Measurements from ENCODE around the gene P2RX3. TPM values are rescaled to one million over a fixed set of nuclear protein-coding genes. Genes with fewer than 3 reads are reported as not detected.

The P2RX3 gene
- total and polyA plus RNA-seq, 2 of the 8 experiments (the other 6 are each of a cell fraction or from before 2014, with no cell fraction given), result 0.45 to 0.47 TPM

DNA sequence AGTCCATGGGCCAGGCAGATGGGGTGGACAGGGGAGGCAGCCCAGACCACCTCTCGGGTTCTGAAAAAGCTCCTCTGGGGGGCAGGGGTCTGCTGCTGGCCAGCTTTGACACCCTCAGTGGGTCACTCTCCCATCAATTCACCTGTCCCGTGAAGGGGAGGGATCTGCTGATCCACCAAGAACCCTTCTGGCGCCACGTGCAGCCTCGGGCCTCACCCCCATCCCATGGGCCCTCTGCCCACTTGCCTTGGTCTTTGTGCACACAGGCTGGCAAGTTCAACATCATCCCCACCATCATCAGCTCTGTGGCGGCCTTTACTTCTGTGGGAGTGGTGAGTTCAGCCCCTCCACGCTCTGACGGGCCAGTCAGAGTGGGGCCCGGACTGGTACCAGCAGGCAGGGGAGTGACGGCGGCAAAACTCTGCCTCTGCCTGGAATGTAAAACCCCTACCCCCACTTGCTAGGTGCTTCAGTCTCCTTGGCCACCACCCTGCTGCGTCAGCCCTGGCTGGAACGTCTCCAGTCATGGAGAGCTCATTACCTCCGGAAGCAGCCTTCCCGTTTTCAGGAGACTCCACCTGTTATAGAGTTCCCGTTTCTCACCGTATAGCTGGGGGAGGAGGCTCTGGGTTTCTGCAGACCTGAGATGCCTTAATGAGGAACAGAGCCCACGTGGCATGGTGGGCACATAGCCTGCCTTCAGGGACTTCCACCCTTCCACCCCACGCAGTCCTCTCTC lies 30.1 kb downstream of the P2RX3 start:
- no peak overlapping the region for H2AFZ ChIP-seq (ENCODE audit: low read length)
- H3K4me1 ChIP-seq (replicated peaks in 1 of 4; ENCODE audit: control insufficient read depth in 3 of 4, insufficient read depth in 4 of 4, low read length in 3 of 4), result peaks cover 8 to 17% (median 11%) of the 10 kb centered on the region in 4 experiments
- no peak overlapping the region; the same call in 1 of the 2 replicates for H4K8ac ChIP-seq (ENCODE audit: extremely low read depth, insufficient read depth, low read length)
- no peak overlapping the region for H3K4me2 ChIP-seq (ENCODE audit: insufficient read depth in 1 of 2, low read depth in 2 of 2, low read length in 2 of 2)
- no peak overlapping the region for H2BK120ac ChIP-seq (replicated peaks; ENCODE audit: low read depth, low read length)
- H4K91ac ChIP-seq (replicated peaks; ENCODE audit: insufficient read length, low read length), result no peak overlapping the region
- H3K36me3 ChIP-seq (ENCODE audit: control insufficient read depth in 2 of 4, insufficient read depth in 4 of 4, low read length in 3 of 4), result no peaks in the 10 kb centered on the region
- H3K4me3 ChIP-seq (ENCODE audit: extremely low read depth in 1 of 4, insufficient read depth in 2 of 4, low read depth in 3 of 4, low read length in 4 of 4), result no peak overlapping the region
- no peak overlapping the region for H3K56ac ChIP-seq (replicated peaks; ENCODE audit: insufficient read length, low read depth, low read length)
- no peak overlapping the region for H2AK5ac ChIP-seq (ENCODE audit: low read depth, low read length)
- H3K23me2 ChIP-seq (ENCODE audit: low read depth, low read length), result no peaks in the 10 kb centered on the region
- ChIA-PET POLR2A (ENCODE audit: partially characterized antibody) (interaction anchor here (0.7 to 1.5 kb wide), 2 partner anchors 10 to 15 kb away, joined by 3 read pairs; no protein-coding TSS in a partner anchor), CTCF (ENCODE audit: partially characterized antibody) (interaction anchor here (0.8 to 2.0 kb wide), 8 partner anchors 9 to 110 kb away, joined by 3 to 9 read pairs (median 4); partner anchors contain the start of gene RTN4RL2)
- H3K23ac ChIP-seq (ENCODE audit: insufficient read length), result no peak overlapping the region
- H2BK5ac ChIP-seq (ENCODE audit: low read depth, low read length), result no peak overlapping the region
- H3K27me3 ChIP-seq (replicated peaks in 1 of 4; ENCODE audit: control insufficient read depth in 3 of 4, extremely low read depth in 1 of 4, insufficient read depth in 3 of 4, low read length in 3 of 4), result no peaks in the 10 kb centered on the region; a peak in 2 of 7 replicates
- FAIRE-seq, result no peak
- H3K14ac ChIP-seq (ENCODE audit: insufficient read length), result no peak overlapping the region
- H3K79me2 ChIP-seq (ENCODE audit: control insufficient read depth in 1 of 2, insufficient read depth in 2 of 2, low read length in 2 of 2), result no peaks in the 10 kb centered on the region
- H3K79me1 ChIP-seq (ENCODE audit: low read depth, low read length), result no peaks in the 10 kb centered on the region
- H2BK20ac ChIP-seq (ENCODE audit: low read length), result no peak overlapping the region
- H3K9ac ChIP-seq (replicated peaks in 1 of 4; ENCODE audit: extremely low read depth in 1 of 4, low read depth in 3 of 4, low read length in 3 of 4), result no peak overlapping the region
- H3K18ac ChIP-seq (ENCODE audit: extremely low read depth, low read length), result no peak overlapping the region
- H2BK15ac ChIP-seq (ENCODE audit: low read length), result no peak overlapping the region; the same call in 1 of the 2 replicates
- DNase-seq (ENCODE audit: low read depth in 1 of 2, low spot score in 2 of 2), result no peak
- no peak overlapping the region for H2BK12ac ChIP-seq (ENCODE audit: low read depth, low read length)
- H3K4ac ChIP-seq (replicated peaks; ENCODE audit: insufficient read length, low read depth, low read length), result no peak overlapping the region
- H4K20me1 ChIP-seq (replicated peaks in 1 of 2; ENCODE audit: control insufficient read depth in 1 of 2, insufficient read depth in 2 of 2, low read length in 2 of 2), result no peaks in the 10 kb centered on the region
- WGBS, 2 experiments (ENCODE audit: extremely low coverage in 1 of 2, insufficient coverage in 1 of 2, insufficient read length in 1 of 2, insufficient replicate concordance in 2 of 2, low coverage in 1 of 2, low lambda C conversion rate in 2 of 2, missing lambda C conversion rate in 1 of 2), result 87% methylated on average over 19 of the region's 19 CpGs; no CpG with 5 or more reads in 1 of the 2 experiments
- H3K27ac ChIP-seq (ENCODE audit: low read depth, low read length), result no peak overlapping the region
- H3K9me3 ChIP-seq (ENCODE audit: insufficient read depth in 2 of 2, low read depth in 1 of 2, low read length in 1 of 2), result no peaks in the 10 kb centered on the region
- no peak overlapping the region for H4K5ac ChIP-seq (ENCODE audit: insufficient read length, low read depth, low read length)
- TF ChIP-seq RXRA (IDR thresholded peaks at IDR 0.05; ENCODE audit: insufficient read depth, low read depth, low read length) (no peak), EGR1 (IDR thresholded peaks at IDR 0.05; ENCODE audit: borderline replicate concordance, low read depth, low read length) (no peak), TBP (IDR thresholded peaks at IDR 0.05; ENCODE audit: low read depth, low read length) (no peak), TAF7 (optimal IDR thresholded peaks at IDR 0.05; ENCODE audit: borderline replicate concordance, low read depth, low read length) (no peak), SIRT6 (IDR thresholded peaks at IDR 0.05; ENCODE audit: low read length) (no peak), SAP30 (IDR thresholded peaks at IDR 0.05; ENCODE audit: insufficient read depth, insufficient replicate concordance, low read length) (no peak), PHF8 (conservative IDR thresholded peaks at IDR 0.05; ENCODE audit: low read depth, low read length) (no peak), CHD2 (IDR thresholded peaks at IDR 0.05; ENCODE audit: low read length) (no peak), KDM4A (IDR thresholded peaks at IDR 0.05; ENCODE audit: low read depth, low read length, severe bottlenecking) (no peak), MAFK (IDR thresholded peaks at IDR 0.05; ENCODE audit: low read depth, low read length) (no peak), CTBP2 (IDR thresholded peaks at IDR 0.05; ENCODE audit: borderline replicate concordance, insufficient read depth, insufficient read length, low read length) (no peak), BCL11A (IDR thresholded peaks at IDR 0.05; ENCODE audit: low read depth in 2 of 2, low read length in 2 of 2) (no peak)

Measured in H1 (cell line).